HEK293 (cell line): ENCODE data around the gene TPD52L1.
A peak's percentile ranks its signal among the peaks of the same experiment; 100 is the strongest.

ENCODE experiments used
- CTCF ChIA-PET: fragments of 350-600 bp; formaldehyde crosslinking; extraction: SDS; loops from one replicate; lab custom pipeline; 2021; ENCODE audit warnings: antibody characterized with exemption; lab: Yijun Ruan, JAX
- POLR2A ChIA-PET: fragments of 300-600 bp; formaldehyde crosslinking; extraction: SDS; loops from one replicate; lab custom pipeline; 2020; ENCODE audit warnings: antibody characterized with exemption, inconsistent platforms; lab: Yijun Ruan, JAX
- H3K27ac ChIP-seq: fragments of 200-500 bp; sonication (Bioruptor generic); 2 replicates; pipeline ENCODE4 v1.5.1; 2014; ENCODE audit warnings: low read depth, low read length, control low read depth, inconsistent platforms; ENCODE audit errors: extremely low read depth
- H3K36me3 ChIP-seq, 2 experiments: fragments of 200-500 bp in 1 of 2; sonication (Bioruptor generic) in 1 of 2; 1 replicate in 1 of 2; 2 replicates in 1 of 2; pipeline ENCODE4 v1.5.1; 2014 to 2017; ENCODE audit warnings: inconsistent platforms in 2 of 2, low read length in 2 of 2; ENCODE audit not compliant: control insufficient read depth in 2 of 2, insufficient read depth in 1 of 2
- H3K4me1 ChIP-seq: fragments of 200-500 bp; sonication (Bioruptor generic); 2 replicates; pipeline ENCODE4 v1.5.1; 2014; ENCODE audit warnings: mild to moderate bottlenecking, low read length, inconsistent platforms; ENCODE audit not compliant: control insufficient read depth, insufficient read depth
- H3K4me3 ChIP-seq: 2 replicates; pipeline ENCODE4 v1.5.1; 2011; ENCODE audit warnings: low read depth, mild to moderate bottlenecking, control low read depth, low read length, moderate library complexity
- H3K9me3 ChIP-seq: fragments of 200-500 bp; sonication (Bioruptor generic); 2 replicates; pipeline ENCODE4 v1.5.1; 2014; ENCODE audit warnings: low read depth, low read length, inconsistent platforms; ENCODE audit not compliant: control insufficient read depth, insufficient read depth
- GLI2 ChIP-seq: fragments of 450-650 bp; formaldehyde crosslinking; IDR thresholded peaks from 2 replicates; pipeline ENCODE4; 2017; ENCODE audit warnings: missing biosample characterization, missing genetic modification characterization, low read depth, borderline replicate concordance
- HOXD13 ChIP-seq: sonication (generic); formaldehyde crosslinking; IDR thresholded peaks from 2 replicates; pipeline ENCODE4 v1.8.0; 2022; ENCODE audit warnings: missing genetic modification reagents, borderline replicate concordance
- KLF7 ChIP-seq: fragments of 450-650 bp; formaldehyde crosslinking; IDR thresholded peaks from 2 replicates; pipeline ENCODE4 v1.5.1; 2016; ENCODE audit warnings: missing biosample characterization, missing genetic modification characterization, borderline replicate concordance
- KLF9 ChIP-seq: fragments of 450-650 bp; formaldehyde crosslinking; IDR thresholded peaks from 2 replicates; pipeline ENCODE4 v1.5.1; 2016; ENCODE audit warnings: missing biosample characterization, missing genetic modification characterization, low read depth
- OVOL3 ChIP-seq: fragments of 450-650 bp; formaldehyde crosslinking; IDR thresholded peaks from 2 replicates; pipeline ENCODE4 v1.5.1; 2016; ENCODE audit warnings: missing biosample characterization, missing genetic modification characterization
- PRDM10 ChIP-seq: fragments of 450-650 bp; formaldehyde crosslinking; IDR thresholded peaks from 2 replicates; pipeline ENCODE4 v1.5.1; 2016; ENCODE audit warnings: missing biosample characterization, missing genetic modification characterization
- SETDB1 ChIP-seq: IDR thresholded peaks from one replicate; pipeline ENCODE4 v1.6.1; 2017; ENCODE audit warnings: mild to moderate bottlenecking, low read length, moderate library complexity, mixed read lengths; ENCODE audit not compliant: insufficient read length
- ZBTB48 ChIP-seq: fragments of 450-650 bp; formaldehyde crosslinking; IDR thresholded peaks from 2 replicates; pipeline ENCODE4 v1.5.1; 2016; ENCODE audit warnings: missing biosample characterization, missing genetic modification characterization
- ZEB2 ChIP-seq: fragments of 450-650 bp; formaldehyde crosslinking; IDR thresholded peaks from 2 replicates; pipeline ENCODE4 v1.5.1; 2016; ENCODE audit warnings: missing biosample characterization, missing genetic modification characterization
- ZFP69B ChIP-seq: fragments of 450-650 bp; formaldehyde crosslinking; IDR thresholded peaks from 2 replicates; pipeline ENCODE4 v1.5.1; 2016; ENCODE audit warnings: missing biosample characterization, missing genetic modification characterization
- ZIC2 ChIP-seq: fragments of 450-650 bp; formaldehyde crosslinking; IDR thresholded peaks from 2 replicates; pipeline ENCODE4 v1.5.1; 2016; ENCODE audit warnings: missing biosample characterization, missing genetic modification characterization
- ZNF239 ChIP-seq: fragments of 450-650 bp; formaldehyde crosslinking; IDR thresholded peaks from 2 replicates; pipeline ENCODE4 v1.5.1; 2016; ENCODE audit warnings: missing biosample characterization, missing genetic modification characterization
- ZNF335 ChIP-seq: fragments of 450-650 bp; formaldehyde crosslinking; conservative IDR thresholded peaks from 2 replicates; pipeline ENCODE4 v1.5.1; 2016; ENCODE audit warnings: missing biosample characterization, missing genetic modification characterization
- ZNF391 ChIP-seq: fragments of 450-650 bp; formaldehyde crosslinking; IDR thresholded peaks from 2 replicates; pipeline ENCODE4 v1.5.1; 2016; ENCODE audit warnings: low read depth, missing biosample characterization, missing genetic modification characterization, borderline replicate concordance
- ZNF544 ChIP-seq: fragments of 450-650 bp; formaldehyde crosslinking; IDR thresholded peaks from 2 replicates; pipeline ENCODE4 v1.5.0; 2017; ENCODE audit warnings: missing biosample characterization, missing genetic modification characterization
- ZNF660 ChIP-seq: fragments of 450-650 bp; IDR thresholded peaks from 2 replicates; pipeline ENCODE4 v1.5.1; 2018; ENCODE audit warnings: missing biosample characterization, mild to moderate bottlenecking, missing genetic modification characterization
- ZNF777 ChIP-seq: fragments of 450-650 bp; formaldehyde crosslinking; IDR thresholded peaks from 2 replicates; pipeline ENCODE4 v1.5.1; 2017; ENCODE audit warnings: missing biosample characterization, missing genetic modification characterization, borderline replicate concordance
- ZXDB ChIP-seq: fragments of 450-650 bp; formaldehyde crosslinking; IDR thresholded peaks from 2 replicates; pipeline ENCODE4 v1.5.1; 2016; ENCODE audit warnings: missing biosample characterization, missing genetic modification characterization
- TF ChIP-seq, protein P1 (sequence below): fragments of 450-650 bp; formaldehyde crosslinking; IDR thresholded peaks from 2 replicates; pipeline ENCODE4 v1.5.1; 2017; ENCODE audit warnings: missing biosample characterization, missing genetic modification characterization
- TF ChIP-seq, protein P2 (sequence below): fragments of 450-650 bp; formaldehyde crosslinking; IDR thresholded peaks from 2 replicates; pipeline ENCODE4 v1.5.1; 2016; ENCODE audit warnings: missing biosample characterization, missing genetic modification characterization
- TF ChIP-seq, protein P3 (sequence below): fragments of 450-650 bp; formaldehyde crosslinking; IDR thresholded peaks from 2 replicates; pipeline ENCODE4 v1.5.1; 2016; ENCODE audit warnings: missing biosample characterization, missing genetic modification characterization
- TF ChIP-seq, protein P4 (sequence below): fragments of 450-650 bp; formaldehyde crosslinking; IDR thresholded peaks from 2 replicates; pipeline ENCODE4 v1.5.1; 2016; ENCODE audit warnings: missing biosample characterization, missing genetic modification characterization

TPD52L1 gene

GRCh38 chr6:125245523-125246264 lies 92.1 kb downstream of the TPD52L1 start:
- Histone ChIP-seq H3K9me3 (no peaks in the 10 kb centered on the region), H3K4me1 (peaks cover 5% of the 10 kb centered on the region; the same call in 1 of the 2 replicates)
- CTCF ChIA-PET, result interaction anchor here (0.6 to 1.2 kb wide), 6 partner anchors 9 to 357 kb away, joined by 3 to 4 read pairs (median 3); no protein-coding TSS in a partner anchor
- TF ChIP-seq ZFP69B (tag by site-specific recombination), result no peak
- peak; percentile 66; the same call in 1 of the 2 replicates for TF ChIP-seq ZIC2 (tag by site-specific recombination)
- no peak for TF ChIP-seq OVOL3
- no peak for TF ChIP-seq ZNF239 (tag by site-specific recombination)
- no peak for TF ChIP-seq ZNF660 (tag by site-specific recombination)
- TF ChIP-seq, protein P1, sequence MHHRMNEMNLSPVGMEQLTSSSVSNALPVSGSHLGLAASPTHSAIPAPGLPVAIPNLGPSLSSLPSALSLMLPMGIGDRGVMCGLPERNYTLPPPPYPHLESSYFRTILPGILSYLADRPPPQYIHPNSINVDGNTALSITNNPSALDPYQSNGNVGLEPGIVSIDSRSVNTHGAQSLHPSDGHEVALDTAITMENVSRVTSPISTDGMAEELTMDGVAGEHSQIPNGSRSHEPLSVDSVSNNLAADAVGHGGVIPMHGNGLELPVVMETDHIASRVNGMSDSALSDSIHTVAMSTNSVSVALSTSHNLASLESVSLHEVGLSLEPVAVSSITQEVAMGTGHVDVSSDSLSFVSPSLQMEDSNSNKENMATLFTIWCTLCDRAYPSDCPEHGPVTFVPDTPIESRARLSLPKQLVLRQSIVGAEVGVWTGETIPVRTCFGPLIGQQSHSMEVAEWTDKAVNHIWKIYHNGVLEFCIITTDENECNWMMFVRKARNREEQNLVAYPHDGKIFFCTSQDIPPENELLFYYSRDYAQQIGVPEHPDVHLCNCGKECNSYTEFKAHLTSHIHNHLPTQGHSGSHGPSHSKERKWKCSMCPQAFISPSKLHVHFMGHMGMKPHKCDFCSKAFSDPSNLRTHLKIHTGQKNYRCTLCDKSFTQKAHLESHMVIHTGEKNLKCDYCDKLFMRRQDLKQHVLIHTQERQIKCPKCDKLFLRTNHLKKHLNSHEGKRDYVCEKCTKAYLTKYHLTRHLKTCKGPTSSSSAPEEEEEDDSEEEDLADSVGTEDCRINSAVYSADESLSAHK, result 0 out of 2 replicates have a peak, but pooled peaks have one; percentile 25
- no peak for TF ChIP-seq ZNF777
- TF ChIP-seq, protein P2, sequence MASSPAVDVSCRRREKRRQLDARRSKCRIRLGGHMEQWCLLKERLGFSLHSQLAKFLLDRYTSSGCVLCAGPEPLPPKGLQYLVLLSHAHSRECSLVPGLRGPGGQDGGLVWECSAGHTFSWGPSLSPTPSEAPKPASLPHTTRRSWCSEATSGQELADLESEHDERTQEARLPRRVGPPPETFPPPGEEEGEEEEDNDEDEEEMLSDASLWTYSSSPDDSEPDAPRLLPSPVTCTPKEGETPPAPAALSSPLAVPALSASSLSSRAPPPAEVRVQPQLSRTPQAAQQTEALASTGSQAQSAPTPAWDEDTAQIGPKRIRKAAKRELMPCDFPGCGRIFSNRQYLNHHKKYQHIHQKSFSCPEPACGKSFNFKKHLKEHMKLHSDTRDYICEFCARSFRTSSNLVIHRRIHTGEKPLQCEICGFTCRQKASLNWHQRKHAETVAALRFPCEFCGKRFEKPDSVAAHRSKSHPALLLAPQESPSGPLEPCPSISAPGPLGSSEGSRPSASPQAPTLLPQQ (tag by site-specific recombination), result no peak
- TF ChIP-seq ZNF544 (tag by site-specific recombination), result no peak
- no peak for TF ChIP-seq ZXDB (tag by site-specific recombination)
- peak; percentile 75 for TF ChIP-seq PRDM10
- TF ChIP-seq, all 188 proteins: peak for 3
- H3K27ac ChIP-seq, result no peak overlapping the region
- no peak overlapping the region for H3K4me3 ChIP-seq
- POLR2A ChIA-PET, result interaction anchor here (1.0 kb wide), 1 partner anchor 82 kb away, joined by 4 read pairs; no protein-coding TSS in a partner anchor
- no peaks in the 10 kb centered on the region for H3K36me3 ChIP-seq

GRCh38 chr6:125246566-125246965 lies 93.0 kb downstream of the TPD52L1 start:
- H3K27ac ChIP-seq, result no peak overlapping the region
- H3K4me3 ChIP-seq, result no peak overlapping the region
- peaks cover 5% of the 10 kb centered on the region; the same call in 1 of the 2 replicates for H3K4me1 ChIP-seq
- H3K36me3 ChIP-seq, result no peaks in the 10 kb centered on the region
- no peaks in the 10 kb centered on the region for H3K9me3 ChIP-seq
- CTCF ChIA-PET, result interaction anchor here (0.6 to 0.7 kb wide), 2 partner anchors 28 to 54 kb away, joined by 3 read pairs; no protein-coding TSS in a partner anchor
- POLR2A ChIA-PET, result no interaction called here
- TF ChIP-seq KLF7, result no peak
- TF ChIP-seq, protein P2 (tag by site-specific recombination), result no peak
- no peak for TF ChIP-seq ZBTB48 (tag by site-specific recombination)
- TF ChIP-seq GLI2 (tag by site-specific recombination), result no peak
- TF ChIP-seq, protein P3, sequence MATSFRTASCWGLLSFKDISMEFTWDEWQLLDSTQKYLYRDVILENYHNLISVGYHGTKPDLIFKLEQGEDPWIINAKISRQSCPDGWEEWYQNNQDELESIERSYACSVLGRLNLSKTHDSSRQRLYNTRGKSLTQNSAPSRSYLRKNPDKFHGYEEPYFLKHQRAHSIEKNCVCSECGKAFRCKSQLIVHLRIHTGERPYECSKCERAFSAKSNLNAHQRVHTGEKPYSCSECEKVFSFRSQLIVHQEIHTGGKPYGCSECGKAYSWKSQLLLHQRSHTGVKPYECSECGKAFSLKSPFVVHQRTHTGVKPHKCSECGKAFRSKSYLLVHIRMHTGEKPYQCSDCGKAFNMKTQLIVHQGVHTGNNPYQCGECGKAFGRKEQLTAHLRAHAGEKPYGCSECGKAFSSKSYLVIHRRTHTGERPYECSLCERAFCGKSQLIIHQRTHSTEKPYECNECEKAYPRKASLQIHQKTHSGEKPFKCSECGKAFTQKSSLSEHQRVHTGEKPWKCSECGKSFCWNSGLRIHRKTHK (tag by site-specific recombination), result no peak
- TF ChIP-seq SETDB1, result no peak
- no peak for TF ChIP-seq ZNF391 (tag by site-specific recombination)
- TF ChIP-seq ZNF335 (tag by site-specific recombination), result no peak
- no peak for TF ChIP-seq ZEB2 (tag by site-specific recombination)
- TF ChIP-seq, protein P4, sequence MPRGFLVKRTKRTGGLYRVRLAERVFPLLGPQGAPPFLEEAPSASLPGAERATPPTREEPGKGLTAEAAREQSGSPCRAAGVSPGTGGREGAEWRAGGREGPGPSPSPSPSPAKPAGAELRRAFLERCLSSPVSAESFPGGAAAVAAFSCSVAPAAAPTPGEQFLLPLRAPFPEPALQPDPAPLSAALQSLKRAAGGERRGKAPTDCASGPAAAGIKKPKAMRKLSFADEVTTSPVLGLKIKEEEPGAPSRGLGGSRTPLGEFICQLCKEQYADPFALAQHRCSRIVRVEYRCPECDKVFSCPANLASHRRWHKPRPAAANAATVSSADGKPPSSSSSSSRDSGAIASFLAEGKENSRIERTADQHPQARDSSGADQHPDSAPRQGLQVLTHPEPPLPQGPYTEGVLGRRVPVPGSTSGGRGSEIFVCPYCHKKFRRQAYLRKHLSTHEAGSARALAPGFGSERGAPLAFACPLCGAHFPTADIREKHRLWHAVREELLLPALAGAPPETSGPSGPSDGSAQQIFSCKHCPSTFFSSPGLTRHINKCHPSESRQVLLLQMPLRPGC (tag by site-specific recombination), result no peak
- no peak for TF ChIP-seq HOXD13 (CRISPR knock-in tag)
- no peak for TF ChIP-seq KLF9 (tag by site-specific recombination)
